Activated naive CD4-positive, alpha-beta T cell treated with anti-CD3 and anti-CD28 coated beads, Interleukin-2, amount 10 ng/mL, durations not matched to agents 5 hours and 36 hours (primary cell): ENCODE data around the gene MAL. TPM values are rescaled to one million over a fixed set of nuclear protein-coding genes. Genes with fewer than 3 reads are reported as not detected.

Source experiments
- total RNA-seq, 2 experiments: library from RNA; stranded (reverse); gene quantifications; one replicate each; pipeline ENCODE4 v1.2.3, GENCODE V29; 2021

The MAL gene
- 100 to 1,000 TPM; 354 to 366 TPM for total RNA-seq

DNA sequence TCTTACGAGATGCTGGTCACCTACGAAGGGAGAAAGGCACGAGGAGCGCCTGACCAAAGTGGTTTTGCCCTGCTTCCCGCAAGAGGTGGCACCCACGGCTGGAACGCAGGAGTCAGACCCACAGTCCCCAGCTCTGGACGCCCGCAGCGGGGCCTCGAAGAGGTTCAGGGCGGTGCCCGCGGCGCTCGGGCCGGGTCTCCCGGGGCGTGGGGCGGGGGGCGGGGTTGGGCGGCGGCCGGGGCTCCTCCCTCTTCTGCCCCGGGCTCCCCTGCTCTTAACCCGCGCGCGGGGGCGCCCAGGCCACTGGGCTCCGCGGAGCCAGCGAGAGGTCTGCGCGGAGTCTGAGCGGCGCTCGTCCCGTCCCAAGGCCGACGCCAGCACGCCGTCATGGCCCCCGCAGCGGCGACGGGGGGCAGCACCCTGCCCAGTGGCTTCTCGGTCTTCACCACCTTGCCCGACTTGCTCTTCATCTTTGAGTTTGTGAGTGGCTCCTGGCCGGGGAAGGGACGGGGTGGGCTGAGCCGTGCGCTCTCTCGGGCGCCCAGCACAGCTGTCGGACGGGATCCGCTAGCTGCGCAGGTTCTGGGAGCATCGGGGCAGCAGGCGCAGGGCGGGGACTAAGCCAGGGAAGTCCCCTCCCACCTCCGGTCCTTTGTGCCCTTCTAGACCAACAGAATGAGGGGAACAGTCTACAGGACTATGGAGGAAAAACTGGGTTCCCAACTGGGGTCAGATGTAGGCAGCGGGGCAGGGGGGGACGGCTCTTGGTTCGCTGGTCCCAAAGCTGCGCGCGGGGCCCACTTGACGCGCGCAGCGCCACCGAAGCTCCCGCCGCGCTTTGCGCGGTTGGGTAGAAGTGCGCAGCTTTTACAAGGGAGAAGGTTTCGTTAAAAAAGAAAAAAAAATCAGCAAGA lies at the start of gene MAL:
TSS of gene MAL (plus strand) at position 303 of the 914 bp plus-strand sequence. CDS start at position 388, 85 bp downstream.

Other genes with a start within 250 kb of the MAL start
- gene TEKT4, start 154.3 kb upstream of the MAL start, total RNA-seq: not detected
- 10 to 100 TPM; 67.4 to 67.5 TPM for gene MRPS5, start 96.1 kb downstream of the MAL start, total RNA-seq
- gene ZNF514, start 134.1 kb downstream of the MAL start, total RNA-seq: 10 to 100 TPM; 19.5 to 20.5 TPM
- gene ZNF2, start 140.1 kb downstream of the MAL start, total RNA-seq: 1 to 10 TPM; 3.4 to 4.9 TPM
- gene ZNF892, start 181.8 kb downstream of the MAL start, total RNA-seq: 1 to 10 TPM; 3.3 to 3.5 TPM
- under 1 TPM; 0.07 to 0.40 TPM for gene PROM2, start 248.7 kb downstream of the MAL start, total RNA-seq